ENCODE results near the gene DDX3X.

GRCh38 chrX:41353985-41354384 is 20.0 kb downstream of the DDX3X start:
- TF ChIP-seq CTCF (IDR thresholded peaks at IDR 0.05) (no peak), POLR2A (IDR thresholded peaks at IDR 0.05) (no peak)
